Activated B cell treated with CpG ODN at 0.5 μM for 24 hours (primary cell): Measurements from ENCODE around the gene GBP4. TPM values are rescaled to one million over a fixed set of nuclear protein-coding genes. Genes with fewer than 3 reads are reported as not detected.
"Not testable (repeated sequence)": the region's sequence is repeated elsewhere in the genome, so short reads cannot be mapped to it uniquely, and the experiment has no call there.

Experiments used
- ATAC-seq: fragments of 200-7000 bp; cut with Tn5 transposase; one replicate; pipeline ENCODE4 v1.10.0; 2021; ENCODE audit warnings: low read depth, mild to moderate bottlenecking, moderate library complexity
- CTCF ChIA-PET: fragments of 350-600 bp; sonication (Branson Sonifier 250); formaldehyde crosslinking; loops from one replicate; lab custom pipeline; 2021; ENCODE audit warnings: antibody characterized with exemption; lab: Charles Lee
- POLR2A ChIA-PET: fragments of 350-600 bp; sonication (Branson Sonifier 250); formaldehyde crosslinking; loops from one replicate; lab custom pipeline; 2021; ENCODE audit warnings: antibody characterized with exemption; lab: Charles Lee
- DNase-seq: peaks from one replicate; pipeline ENCODE4 v3.0.0; 2022
- H3K27ac Mint-ChIP-seq: one replicate; pipeline ENCODE4 v1.8.0; 2020; ENCODE audit warnings: mixed read lengths
- H3K27me3 Mint-ChIP-seq: one replicate; pipeline ENCODE4 v1.8.0; 2021; ENCODE audit warnings: mixed read lengths
- H3K36me3 Mint-ChIP-seq: one replicate; pipeline ENCODE4 v1.8.0; 2021; ENCODE audit warnings: low read depth, mixed read lengths
- H3K4me1 Mint-ChIP-seq: one replicate; pipeline ENCODE4 v1.8.0; 2021; ENCODE audit warnings: mixed read lengths
- H3K4me3 Mint-ChIP-seq: one replicate; pipeline ENCODE4 v1.8.0; 2020; ENCODE audit warnings: mild to moderate bottlenecking, mixed read lengths
- H3K9me3 Mint-ChIP-seq: one replicate; pipeline ENCODE4 v1.8.0; 2020; ENCODE audit warnings: mixed read lengths
- intact Hi-C: fragments of 100-400 bp; cut with micrococcal nuclease; formaldehyde crosslinking; loops from one replicate; pipeline ENCODE4 v1.15.1; 2024
- total RNA-seq: library from RNA; stranded (reverse); gene quantifications from 2 replicates; pipeline ENCODE4 v1.2.3, GENCODE V29; 2022
- TF ChIP-seq, protein P1 (sequence below): fragments of 200-600 bp; IDR thresholded peaks from one replicate; pipeline ENCODE4 v1.8.0; 2022; ENCODE audit warnings: antibody characterized with exemption, mild to moderate bottlenecking

GBP4 gene, protein sequence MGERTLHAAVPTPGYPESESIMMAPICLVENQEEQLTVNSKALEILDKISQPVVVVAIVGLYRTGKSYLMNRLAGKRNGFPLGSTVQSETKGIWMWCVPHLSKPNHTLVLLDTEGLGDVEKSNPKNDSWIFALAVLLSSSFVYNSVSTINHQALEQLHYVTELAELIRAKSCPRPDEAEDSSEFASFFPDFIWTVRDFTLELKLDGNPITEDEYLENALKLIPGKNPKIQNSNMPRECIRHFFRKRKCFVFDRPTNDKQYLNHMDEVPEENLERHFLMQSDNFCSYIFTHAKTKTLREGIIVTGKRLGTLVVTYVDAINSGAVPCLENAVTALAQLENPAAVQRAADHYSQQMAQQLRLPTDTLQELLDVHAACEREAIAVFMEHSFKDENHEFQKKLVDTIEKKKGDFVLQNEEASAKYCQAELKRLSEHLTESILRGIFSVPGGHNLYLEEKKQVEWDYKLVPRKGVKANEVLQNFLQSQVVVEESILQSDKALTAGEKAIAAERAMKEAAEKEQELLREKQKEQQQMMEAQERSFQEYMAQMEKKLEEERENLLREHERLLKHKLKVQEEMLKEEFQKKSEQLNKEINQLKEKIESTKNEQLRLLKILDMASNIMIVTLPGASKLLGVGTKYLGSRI
- total RNA-seq = 19.2 and 19.5 TPM in 2 replicates

GRCh38 chr1:89198491-89199072 is at the start of gene GBP4:
TSS of gene GBP4 (minus strand) at chr1:89198942. CDS start at chr1:89198834, 108 bp downstream.
- Mint-ChIP-seq H3K4me3 (peak within 1 kb of the TSS; percentile 96), H3K36me3 (peaks cover 35% of the 10 kb centered on the region), H3K27me3 (no peaks in the 10 kb centered on the region), H3K4me1 (peaks cover 76% of the 10 kb centered on the region), H3K9me3 (no peaks in the 10 kb centered on the region), H3K27ac (peak within 1 kb of the TSS; percentile 92)
- TF ChIP-seq, protein P1, sequence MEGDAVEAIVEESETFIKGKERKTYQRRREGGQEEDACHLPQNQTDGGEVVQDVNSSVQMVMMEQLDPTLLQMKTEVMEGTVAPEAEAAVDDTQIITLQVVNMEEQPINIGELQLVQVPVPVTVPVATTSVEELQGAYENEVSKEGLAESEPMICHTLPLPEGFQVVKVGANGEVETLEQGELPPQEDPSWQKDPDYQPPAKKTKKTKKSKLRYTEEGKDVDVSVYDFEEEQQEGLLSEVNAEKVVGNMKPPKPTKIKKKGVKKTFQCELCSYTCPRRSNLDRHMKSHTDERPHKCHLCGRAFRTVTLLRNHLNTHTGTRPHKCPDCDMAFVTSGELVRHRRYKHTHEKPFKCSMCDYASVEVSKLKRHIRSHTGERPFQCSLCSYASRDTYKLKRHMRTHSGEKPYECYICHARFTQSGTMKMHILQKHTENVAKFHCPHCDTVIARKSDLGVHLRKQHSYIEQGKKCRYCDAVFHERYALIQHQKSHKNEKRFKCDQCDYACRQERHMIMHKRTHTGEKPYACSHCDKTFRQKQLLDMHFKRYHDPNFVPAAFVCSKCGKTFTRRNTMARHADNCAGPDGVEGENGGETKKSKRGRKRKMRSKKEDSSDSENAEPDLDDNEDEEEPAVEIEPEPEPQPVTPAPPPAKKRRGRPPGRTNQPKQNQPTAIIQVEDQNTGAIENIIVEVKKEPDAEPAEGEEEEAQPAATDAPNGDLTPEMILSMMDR = no peak
- ATAC-seq (peak; percentile 47), DNase-seq (peak; percentile 27)
- CTCF ChIA-PET = interaction anchor here (0.6 to 2.4 kb wide), 7 partner anchors 74 to 181 kb away, joined by 3 to 8 read pairs (median 5); partner anchors contain the start of genes GBP1 and GBP5
- POLR2A ChIA-PET = interaction anchor here (0.6 to 4.0 kb wide), 8 partner anchors 9 to 160 kb away, joined by 3 to 42 read pairs (median 4); partner anchors contain the start of genes GBP1 and GBP5
- intact Hi-C loops = loop anchor here (1.0 to 10.0 kb wide), 6 partner anchors 68 to 514 kb away; partner anchors contain the start of genes GBP2, GTF2B and PKN2

GRCh38 chr1:89243046-89243445 is 44.3 kb upstream of the GBP4 start:
- no peak overlapping the region for H3K27ac Mint-ChIP-seq
- H3K9me3 Mint-ChIP-seq = peaks cover 6% of the 10 kb centered on the region
- intact Hi-C loops = no loop called here
- ATAC-seq = no peak
- H3K36me3 Mint-ChIP-seq = no peaks in the 10 kb centered on the region
- CTCF ChIA-PET = no interaction called here
- peaks cover 3% of the 10 kb centered on the region for H3K4me1 Mint-ChIP-seq
- no peak for DNase-seq
- POLR2A ChIA-PET = no interaction called here
- TF ChIP-seq, protein P1 = no peak
- peaks cover 4% of the 10 kb centered on the region for H3K27me3 Mint-ChIP-seq
- no peak overlapping the region for H3K4me3 Mint-ChIP-seq

- intact Hi-C loops = no loop called here
- TF ChIP-seq, protein P1 = no peak
- DNase-seq = no peak
- peaks cover 9% of the 10 kb centered on the region for H3K9me3 Mint-ChIP-seq
- no peaks in the 10 kb centered on the region for H3K36me3 Mint-ChIP-seq
- H3K4me3 Mint-ChIP-seq = no peak overlapping the region
- ATAC-seq = no peak
- H3K27ac Mint-ChIP-seq = no peak overlapping the region
- no peaks in the 10 kb centered on the region for H3K4me1 Mint-ChIP-seq
- no peaks in the 10 kb centered on the region for H3K27me3 Mint-ChIP-seq
- POLR2A ChIA-PET = no interaction called here
- CTCF ChIA-PET = no interaction called here
Observed at GRCh38 chr1:89221341-89221740, 22.6 kb upstream of the GBP4 start.

GRCh38 chr1:89219851-89220250 is 21.1 kb upstream of the GBP4 start:
- ATAC-seq, H3K4me1 Mint-ChIP-seq, H3K4me3 Mint-ChIP-seq, DNase-seq, CTCF ChIA-PET, H3K27ac Mint-ChIP-seq, H3K9me3 Mint-ChIP-seq, intact Hi-C loops, H3K27me3 Mint-ChIP-seq, POLR2A ChIA-PET, H3K36me3 Mint-ChIP-seq: not testable (repeated sequence)

GRCh38 chr1:89218941-89219340 is 20.2 kb upstream of the GBP4 start:
- CTCF ChIA-PET, POLR2A ChIA-PET: not testable (repeated sequence)

More at GRCh38 chr1:89218941-89219340, 20.2 kb upstream of the GBP4 start:
- H3K36me3 Mint-ChIP-seq, H3K4me3 Mint-ChIP-seq, H3K4me1 Mint-ChIP-seq, intact Hi-C loops, DNase-seq, H3K27me3 Mint-ChIP-seq, ATAC-seq, H3K9me3 Mint-ChIP-seq, H3K27ac Mint-ChIP-seq: not testable (repeated sequence)
